ENCODE results near the gene RERE.

The RERE gene

DNA sequence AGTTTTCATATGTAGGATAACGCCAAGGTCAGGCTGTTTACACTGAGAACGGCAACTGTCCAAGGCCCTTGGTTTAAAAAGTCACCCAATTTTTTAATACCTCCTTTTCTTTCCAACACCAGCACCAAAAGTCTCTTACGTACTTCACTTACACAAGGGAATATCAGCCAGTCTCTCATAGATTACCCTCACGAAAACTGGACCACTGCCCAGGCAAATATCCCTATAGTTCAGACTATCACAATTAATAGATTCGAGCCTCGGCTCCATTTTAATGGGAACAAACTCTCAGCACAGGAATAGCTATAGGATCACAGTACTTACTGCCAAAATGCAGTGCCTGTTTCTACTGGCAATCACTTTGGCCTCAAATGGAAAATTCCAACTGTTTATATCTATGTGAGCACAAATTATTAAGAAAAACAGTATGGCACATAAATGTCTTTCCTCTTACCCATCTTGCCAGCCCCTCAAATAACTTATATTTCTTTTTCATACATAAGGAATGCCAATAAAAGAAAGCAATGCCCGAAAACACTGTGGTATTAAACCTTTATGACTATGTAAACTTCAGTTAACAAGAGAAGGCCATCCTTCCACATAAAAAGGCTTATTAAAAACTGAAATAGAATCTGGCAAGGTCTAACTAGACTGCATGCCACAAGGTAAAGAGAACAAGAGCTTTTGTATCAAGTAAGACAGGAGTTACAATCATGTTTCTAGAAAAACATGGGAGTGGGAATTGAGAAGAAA, 401.7 kb downstream of the RERE start:
- DNase-seq = no peak

DNA sequence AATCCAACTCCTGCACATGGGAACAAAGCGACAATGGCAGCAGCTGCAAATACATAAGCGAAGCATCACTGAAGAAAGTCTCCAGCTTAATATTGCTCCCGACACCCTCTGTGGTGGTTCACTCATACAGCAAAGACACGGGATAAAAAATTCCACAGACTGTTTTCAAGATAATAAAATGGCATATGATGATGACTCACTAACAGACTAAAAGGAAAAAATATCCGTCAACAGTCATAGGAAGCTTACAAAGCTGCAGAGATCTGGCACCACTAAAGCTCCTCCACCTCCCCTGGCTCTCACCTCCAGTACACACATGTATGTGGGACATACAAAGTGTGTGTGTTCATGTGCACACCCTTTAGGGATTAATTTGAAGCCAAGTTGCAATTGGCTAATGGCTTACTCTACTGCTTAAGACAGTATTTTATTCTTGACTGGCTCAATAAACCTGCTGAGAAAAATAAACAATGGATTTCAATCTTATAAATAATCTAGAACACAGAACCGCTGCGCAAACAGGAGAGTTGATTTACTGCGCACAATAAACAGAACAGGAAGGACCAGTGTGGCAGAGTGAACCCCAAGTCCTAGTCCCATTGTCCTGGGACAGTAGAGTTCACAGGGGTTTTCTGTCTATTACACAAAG, 405.1 kb downstream of the RERE start:
- DNase-seq = no peak

DNA sequence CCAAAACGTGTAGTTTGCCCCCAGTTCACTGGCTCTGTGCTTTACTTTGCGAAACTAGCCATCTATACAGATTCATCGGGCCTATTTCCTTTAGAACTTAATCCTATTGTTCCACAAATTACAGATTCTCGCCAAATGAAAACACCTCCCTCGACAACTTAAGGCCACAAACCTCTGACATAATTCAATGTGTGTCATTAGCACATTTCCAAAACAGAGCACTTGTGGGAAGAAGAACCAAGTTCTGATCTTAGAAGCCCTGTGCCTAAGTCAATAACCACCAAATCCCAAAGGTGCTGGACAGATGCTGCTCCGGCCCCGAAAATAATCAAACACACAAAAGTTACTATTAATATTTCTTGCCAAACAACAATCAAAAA, 405.6 kb downstream of the RERE start:
- no peak for DNase-seq

DNA sequence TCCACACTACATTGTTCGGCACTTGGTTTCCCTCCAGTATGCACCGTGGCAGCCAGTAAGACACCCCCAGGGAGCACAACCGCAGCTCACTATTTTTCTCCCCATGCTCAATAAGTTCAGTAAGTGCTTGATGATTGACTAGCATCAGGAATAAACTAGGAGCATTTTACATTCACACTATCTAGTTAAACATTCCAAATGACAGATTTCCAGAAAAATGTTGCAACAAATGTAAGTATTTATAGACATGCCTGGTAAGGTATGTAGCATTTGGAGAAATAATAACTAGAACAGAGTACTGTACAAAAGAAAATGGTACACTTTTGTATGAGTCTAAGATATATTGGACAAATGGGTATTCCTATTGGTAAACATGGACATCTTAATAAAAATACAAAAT, 406.6 kb downstream of the RERE start:
- no peak for DNase-seq

DNA sequence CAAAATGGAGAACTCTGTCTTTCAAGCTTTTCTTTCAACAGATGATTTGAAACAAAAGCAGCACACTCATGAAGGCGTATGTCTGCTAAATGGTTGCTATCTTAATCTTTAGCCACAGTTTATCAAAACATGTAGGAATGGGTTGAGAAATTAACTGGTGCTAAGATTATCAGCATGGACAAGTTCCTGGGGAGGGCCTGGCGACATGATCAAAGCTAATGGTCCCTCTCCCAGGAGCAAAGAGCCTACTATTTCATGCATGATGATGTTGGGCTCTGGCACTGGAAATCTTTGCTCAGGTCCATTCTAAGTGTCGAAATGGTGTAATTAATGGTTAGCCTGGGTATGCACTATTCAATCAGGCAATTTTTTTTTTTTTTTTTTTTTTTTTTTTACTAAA, 407.8 kb downstream of the RERE start:
- DNase-seq = no peak

DNA sequence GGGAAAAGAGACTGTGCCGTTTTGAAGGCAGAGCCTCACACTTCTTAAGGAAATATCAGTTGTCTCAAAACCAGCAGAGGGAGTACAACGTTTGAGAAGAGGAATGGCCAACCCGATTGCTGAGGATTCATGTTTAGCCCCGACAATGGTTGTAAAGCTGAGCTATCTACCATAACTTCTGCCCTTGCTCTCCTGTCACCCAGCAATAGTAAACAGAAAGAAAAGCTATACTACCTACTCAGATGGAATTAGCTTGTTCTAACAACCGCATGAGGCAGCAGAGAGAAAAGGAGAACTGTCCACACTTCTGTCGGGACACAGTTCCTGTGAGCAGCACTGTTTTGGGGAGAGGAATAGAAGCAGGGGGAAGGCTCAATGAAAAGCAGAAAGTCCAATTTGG, 408.3 kb downstream of the RERE start:
- DNase-seq = no peak

DNA sequence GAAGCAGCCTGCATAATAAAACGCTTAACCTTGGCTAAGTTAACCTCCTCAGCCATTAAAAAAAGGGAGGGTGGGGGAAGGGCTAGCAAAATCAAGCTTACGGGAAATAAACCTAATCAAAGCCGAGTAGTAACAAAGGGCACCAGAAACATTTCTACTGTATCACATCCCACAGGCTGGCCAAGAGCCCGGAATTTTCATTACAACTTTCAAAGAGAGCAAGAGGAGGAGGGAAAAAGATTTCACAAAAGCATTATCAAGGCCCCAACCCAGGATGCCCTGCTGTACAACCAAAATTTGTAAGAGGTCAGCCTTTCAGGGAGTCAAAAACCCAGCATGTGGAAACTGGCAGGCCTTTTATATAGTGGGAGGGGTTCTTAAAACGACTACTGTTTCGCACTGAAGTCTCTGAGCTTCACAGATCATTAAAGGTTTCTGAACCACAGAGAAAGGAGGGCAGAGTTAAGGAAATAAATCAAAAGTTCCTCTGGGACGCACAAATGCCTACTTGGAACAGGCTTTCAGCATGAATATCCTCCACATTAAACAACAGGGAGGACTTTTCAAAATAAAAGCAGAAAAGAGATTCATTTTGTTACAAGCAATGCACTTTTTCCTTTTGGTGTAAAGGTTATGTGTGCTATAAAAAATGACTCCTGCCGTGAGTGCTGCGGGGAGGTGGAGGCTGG, 409.1 kb downstream of the RERE start:
- DNase-seq = no peak

DNA sequence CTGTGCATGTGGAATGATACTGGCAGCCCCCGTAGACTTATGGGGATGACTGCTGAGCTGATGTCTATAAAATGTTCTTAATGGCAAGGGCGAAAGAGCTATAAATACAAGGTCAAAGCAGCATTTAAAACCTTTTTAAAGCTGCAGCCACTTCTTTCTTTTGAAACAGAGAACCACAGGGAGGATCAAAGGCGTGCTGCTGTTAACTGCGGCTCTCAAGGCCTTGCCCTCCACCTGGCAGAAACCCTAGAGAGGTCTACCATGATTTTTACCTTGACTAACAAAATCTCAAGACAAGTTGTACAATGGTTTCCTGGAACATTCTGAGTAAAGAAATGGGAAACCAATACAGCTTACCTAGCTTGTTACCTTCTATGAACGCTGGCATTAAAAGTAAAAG, 409.8 kb downstream of the RERE start:
- DNase-seq = no peak

DNA sequence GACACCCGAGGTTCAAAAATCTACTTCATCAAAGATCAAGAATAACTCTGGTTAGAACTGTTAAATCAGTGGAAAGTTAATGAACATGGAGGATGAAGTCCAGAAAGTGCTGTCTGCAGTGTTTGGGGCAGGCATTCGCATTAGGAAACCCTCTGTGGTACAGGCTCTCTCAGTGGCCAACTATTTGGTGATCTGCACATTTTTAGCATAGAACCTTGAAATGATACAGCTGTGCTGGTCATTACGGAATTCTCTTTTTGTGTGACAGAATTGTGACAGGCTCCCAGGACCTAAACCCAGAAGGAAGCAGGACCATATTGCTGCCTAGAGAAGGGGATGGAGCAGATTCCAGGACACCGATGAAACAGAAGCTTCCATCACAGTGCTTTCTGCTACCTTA, 410.5 kb downstream of the RERE start:
- no peak for DNase-seq

DNA sequence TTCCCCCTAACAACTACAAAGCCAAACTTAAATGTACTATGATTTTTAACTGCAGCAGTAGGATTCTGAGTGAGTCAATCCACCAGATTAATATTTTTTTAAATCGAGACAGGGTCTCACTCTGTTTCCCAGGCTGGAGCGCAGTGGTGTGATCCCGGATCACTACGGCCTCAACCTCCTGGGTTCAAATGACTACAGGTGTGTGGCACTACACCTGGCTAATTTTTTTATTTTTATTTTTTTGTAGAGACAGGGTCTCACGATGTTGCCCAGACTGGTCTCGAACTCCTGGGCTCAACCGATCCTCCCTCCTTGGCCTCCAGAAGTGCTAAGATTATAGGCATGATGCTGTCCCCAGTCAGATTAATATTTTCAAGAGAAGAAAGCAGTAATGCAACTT, 411.4 kb downstream of the RERE start:
- no peak for DNase-seq

DNA sequence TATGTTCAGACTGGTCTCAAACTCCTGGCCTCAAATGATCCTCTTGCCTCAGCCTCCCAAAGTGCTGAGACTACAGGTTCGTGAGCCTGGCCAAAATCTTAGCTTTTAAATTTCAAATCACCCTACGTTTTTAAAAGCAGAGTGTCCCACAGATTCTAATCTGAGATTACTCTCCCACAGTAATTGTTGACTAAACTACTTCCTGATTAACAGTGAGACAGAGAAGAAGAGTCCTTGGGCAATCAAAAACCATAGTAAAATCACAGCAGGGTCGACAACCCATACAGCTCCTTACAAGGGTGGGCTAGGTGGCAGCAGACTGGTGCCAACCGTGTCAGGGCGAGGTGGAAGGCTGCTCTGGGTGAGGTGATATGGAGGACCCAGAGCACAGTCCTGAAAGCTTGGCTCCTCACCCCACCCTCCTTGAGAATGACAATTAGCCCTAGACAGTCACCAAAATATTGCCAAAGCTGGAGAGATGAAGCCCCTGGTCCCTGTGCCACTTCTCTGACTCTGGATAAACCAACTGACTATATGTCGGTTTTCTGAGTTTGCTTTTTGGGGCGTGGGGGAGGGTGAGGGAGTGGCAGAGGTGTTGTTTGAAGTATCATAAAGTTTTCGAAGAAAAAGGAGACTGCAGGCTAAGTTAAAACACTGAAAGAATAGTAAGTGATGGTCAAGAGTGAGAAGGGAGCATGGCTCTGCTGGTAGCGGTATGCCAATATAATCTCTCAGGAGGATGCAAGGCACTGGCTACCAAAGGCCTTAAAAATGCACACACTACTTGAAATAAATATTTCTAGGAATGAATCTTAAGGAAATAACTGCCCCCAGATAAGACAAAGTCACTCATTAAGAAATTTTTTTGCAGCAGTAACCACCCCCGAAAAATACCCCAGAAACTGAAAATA, 412.7 kb downstream of the RERE start:
- no peak for DNase-seq

DNA sequence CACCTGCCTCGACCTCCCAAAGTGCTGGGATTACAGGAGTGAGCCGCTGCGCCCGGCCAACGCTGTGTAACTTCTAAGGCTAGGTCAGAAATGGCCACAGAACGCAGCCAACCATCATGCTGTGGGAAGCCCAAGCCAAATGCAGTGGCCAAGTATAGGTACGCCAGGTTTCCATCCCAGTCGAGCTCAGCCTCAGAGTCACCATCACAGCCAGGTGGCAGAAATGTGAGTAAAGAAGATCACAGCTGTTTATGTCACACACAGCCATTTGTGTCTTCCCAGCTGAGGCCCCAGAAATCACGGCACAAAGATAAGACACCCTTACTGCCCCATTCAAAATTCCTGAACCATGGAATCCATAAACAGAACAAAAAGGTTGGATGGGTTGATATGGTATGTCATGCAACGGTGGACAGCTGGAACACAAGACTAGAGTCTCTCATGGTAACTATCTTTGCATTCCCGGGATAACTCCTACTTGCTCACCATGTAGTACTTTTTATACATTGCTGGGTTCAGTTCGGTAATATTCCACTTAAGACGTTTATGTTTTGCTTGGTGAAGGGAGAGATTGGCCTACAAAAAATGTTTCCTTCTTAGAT, 415.2 kb downstream of the RERE start:
- DNase-seq = no peak

DNA sequence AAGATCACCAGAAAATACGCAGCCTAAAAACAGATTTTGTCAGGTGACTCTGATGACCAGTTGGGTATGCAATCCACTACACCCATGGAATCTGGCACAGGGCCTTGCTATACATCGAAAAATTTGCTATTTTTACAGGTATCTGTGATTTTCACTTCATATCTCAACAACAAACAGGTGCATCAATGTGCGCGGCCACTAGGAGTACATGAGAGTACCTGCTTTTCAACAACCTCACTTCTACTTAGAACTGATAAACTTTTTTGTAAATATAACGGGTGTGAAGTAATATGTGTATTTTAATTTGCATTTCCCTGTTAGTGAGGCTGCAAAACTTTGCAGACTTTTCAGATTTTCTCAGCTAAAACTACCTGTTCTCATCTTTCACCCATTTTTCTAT, 418.8 kb downstream of the RERE start:
- no peak for DNase-seq

DNA sequence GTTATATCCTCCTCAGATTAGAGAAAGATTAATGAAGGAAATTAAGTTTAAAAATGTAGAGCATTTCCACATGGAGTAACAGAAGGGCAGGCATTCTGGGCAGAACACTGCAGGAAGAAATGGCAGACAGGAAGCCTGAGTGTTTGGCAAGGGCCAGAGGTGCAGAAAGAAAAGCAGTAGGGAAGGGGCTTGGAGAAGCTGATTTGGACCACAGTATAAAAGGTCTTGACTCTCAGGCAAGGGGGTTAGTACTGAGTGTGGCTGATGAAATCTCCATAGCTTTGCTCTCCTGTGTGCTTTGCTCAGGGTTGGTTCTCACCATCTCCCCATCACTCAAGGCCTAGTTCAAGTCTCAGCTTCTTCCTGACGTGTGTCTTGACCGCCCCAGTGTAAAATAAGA, 419.4 kb downstream of the RERE start:
- no peak for DNase-seq

DNA sequence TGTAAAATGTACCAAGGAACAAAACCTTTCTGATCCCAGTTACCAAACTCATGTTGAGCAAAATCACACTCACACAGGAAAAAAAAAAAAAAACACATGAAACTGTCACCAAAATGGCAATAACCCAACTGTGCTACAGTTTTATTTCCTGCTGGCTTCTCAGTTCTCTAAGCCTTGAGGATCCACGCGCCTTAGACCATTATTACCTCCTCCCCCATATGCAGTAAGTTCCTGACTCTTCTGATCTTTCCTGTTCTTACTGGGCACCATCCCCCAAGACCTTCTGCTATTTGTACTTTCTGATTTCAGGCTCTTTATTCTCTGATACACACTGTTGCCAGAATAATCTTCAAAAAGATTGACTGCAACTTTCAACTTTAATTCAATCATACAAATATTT, 419.9 kb downstream of the RERE start:
- DNase-seq = no peak

DNA sequence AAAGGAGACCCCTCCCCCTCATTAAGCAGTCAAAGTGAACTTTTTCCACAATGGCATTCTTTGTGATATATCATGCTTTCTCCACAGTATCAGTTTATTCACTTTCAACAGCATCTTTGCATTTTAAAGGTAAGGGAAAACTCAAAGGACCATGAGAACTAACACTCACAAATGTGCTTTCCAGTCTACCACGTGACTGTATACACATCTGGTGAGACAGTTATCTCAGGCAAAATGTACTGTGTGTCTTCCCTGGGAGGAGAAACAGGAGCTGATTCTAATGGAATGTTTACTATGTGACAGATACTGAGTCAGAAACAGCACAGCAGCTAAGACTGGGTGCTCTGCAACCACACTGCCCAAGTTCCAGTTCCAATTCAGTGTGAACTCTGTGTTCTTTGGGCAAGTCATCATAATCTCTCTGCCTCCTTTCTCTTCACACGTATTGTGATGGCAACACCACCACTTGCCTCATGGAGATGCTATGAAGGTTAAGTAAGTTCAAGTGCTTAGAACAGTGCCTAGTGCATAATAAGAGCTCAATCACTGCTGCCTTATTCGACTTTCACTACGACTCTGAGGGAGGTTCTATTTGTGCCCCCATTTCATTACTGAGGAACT, 420.5 kb downstream of the RERE start:
- DNase-seq = no peak

DNA sequence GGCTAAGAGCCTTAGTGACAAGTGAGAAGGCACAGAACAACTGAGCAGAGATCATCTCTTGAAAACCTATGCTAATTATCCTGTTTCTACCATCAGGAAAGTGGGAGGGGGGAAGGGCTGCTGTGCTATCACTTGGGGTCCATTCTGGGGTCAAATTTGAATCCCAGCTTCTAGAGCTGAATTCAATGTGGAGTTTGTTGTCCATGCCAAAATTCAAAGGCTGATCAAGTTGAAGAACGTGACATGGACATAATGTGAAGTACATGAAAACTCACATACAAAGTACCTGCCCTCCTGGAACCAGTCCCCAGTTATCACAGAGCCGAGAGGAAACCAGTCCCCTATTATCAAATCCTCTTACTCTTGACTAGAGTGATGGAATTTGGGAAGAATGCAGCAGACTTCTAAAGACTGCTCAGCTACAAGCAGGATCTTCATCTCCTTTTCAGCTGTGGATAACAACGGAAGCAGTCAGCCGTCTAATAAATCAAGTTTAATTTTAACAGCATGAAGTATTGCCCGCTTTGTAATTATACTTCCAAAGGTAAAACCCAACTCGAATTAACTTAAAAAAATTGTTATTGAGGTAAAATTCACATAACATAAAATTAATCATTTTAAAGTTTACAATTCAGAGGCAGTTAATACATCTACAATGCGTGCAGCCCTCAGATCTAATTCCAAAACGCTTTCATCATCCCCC, 421.2 kb downstream of the RERE start:
- DNase-seq = no peak

DNA sequence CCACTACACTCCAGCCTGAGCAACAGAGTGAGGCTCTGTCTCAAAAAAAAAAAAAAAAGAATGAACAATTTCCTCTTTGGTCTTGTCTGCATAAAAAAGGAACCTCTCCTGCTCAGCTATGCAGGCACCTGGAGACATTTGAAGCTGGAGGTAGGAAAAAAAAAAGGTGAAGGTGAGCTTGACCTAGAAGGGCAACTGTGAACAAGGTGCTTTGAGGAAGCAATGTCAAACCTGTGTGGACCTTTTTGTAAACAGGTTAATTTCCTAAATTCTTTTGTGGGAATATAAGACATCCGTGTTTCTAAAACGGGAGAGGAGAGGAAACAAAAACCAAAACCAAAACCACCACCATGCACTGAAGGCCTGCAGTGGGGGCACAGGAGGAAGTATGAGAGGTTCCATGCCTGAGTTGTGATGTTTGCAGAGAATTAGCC, 422.0 kb downstream of the RERE start:
- no peak for DNase-seq

DNA sequence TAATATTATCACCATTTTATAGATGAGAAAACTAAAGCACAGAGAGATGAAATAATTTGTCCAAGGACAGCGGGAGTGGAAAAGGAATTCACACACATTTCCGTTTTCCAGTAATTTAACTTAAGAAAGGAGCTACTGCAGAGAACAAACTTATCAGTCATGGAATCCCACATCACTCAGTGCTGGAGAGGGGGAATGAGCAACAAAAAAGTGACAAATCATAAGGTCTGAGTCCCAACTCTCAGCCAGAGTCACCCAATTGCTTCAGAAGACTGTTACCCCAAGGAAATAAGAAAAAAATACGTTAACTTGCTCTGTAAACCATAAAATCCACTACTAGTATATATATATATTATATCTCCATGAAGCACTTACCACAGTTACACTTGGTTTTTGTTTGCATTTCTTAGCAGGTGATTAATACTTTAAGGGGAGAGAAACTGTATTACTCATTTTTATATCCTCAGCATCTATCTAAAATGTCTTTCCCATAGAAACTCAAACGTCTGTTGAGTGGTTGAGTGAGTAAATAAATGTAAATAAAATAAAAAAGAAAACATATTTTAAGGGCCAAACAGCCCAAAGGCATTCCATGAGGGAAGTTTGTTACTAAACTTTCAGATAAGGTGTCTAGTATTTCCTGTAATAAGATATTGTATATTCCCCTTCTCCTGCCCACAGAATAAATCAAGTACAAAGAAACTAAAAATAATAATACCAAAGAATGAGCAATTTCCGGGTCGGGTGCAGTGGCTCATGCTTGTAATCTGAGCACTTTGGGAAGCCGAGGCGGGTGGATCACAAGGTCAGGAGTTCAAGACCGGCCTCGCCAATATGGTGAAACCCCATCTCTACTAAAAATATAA, 422.8 kb downstream of the RERE start:
- no peak for DNase-seq

DNA sequence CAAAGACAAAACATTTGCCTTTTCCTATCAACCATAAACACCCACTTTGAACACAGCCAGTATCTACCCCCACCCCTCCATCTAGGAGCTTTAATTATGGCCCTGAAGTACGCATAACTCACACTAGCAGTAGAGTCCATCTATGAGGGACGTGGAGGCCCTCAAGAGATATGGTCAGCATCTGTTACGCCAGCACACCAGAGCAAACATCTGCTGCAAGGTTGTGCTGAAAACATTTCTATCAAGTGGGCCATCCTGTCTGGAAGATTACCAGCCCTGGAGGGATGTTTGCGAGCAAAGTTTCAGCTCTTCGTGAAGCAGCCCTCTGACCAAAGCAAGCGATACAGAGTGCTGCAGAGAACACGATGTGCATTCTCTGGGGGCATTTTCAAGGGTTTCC, 424.9 kb downstream of the RERE start:
- no peak for DNase-seq

DNA sequence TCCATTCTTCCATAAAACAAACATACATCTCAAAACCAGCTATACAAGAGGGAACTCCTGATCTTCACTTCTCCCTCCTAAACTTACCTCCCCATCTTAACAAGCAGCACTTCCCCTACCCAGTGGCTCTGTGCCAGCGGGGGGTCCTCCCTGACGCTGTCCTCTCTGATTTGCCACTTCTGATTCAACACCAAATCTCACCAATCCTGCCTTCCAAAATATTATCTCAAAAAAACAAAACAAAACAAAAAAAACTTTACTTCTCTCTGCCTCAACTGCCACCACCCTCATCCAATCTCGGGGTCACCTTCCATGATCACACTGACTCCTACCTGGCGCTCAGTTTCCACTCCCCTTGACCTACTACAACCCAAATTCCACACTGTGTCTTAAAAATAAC, 426.7 kb downstream of the RERE start:
- no peak for DNase-seq

All from NCI-H2107 (cell line).